ENCODE results near the gene RNASE9. TPM values are rescaled to one million over a fixed set of nuclear protein-coding genes. Genes with fewer than 3 reads are reported as not detected.

The RNASE9 gene
- total RNA-seq (2022) (not detected in 2 replicates), Bru-seq, nascent RNA (not detected), BruChase-seq, experiment 1, labeled RNA remaining after a 6-hour chase (not detected), BruChase-seq, experiment 2, labeled RNA remaining after a 2-hour chase (not detected)
- long read RNA-seq, result 0 reads

GRCh38 chr14:20560961-20561360 is at the start of gene RNASE9:
Gene RNASE9, minus strand, starts transcription at chr14:20561047.
- DNase-seq, result no peak
- Mint-ChIP-seq H3K4me3 (ENCODE audit: low read depth, unreplicated experiment) (no peak within 1 kb of the TSS), H3K27me3 (ENCODE audit: unreplicated experiment) (peaks cover 39% of the 10 kb centered on the region), H3K9me3 (ENCODE audit: low read depth, unreplicated experiment) (no peaks in the 10 kb centered on the region), H3K36me3 (ENCODE audit: insufficient read depth, unreplicated experiment) (no peaks in the 10 kb centered on the region), H3K27ac (ENCODE audit: unreplicated experiment) (no peak within 1 kb of the TSS), H3K4me1 (ENCODE audit: low read depth, unreplicated experiment) (no peaks in the 10 kb centered on the region)
- CTCF ChIA-PET, result no interaction called here
- intact Hi-C loops (cut with micrococcal nuclease; ENCODE audit: unreplicated experiment), result no loop called here
- BruUV-seq (replicated peaks), result no TSS peak
- no peak for TF ChIP-seq CTCF (IDR thresholded peaks at IDR 0.05; ENCODE audit: unreplicated experiment)

GRCh38 chr14:20610002-20610765 is 49.3 kb upstream of the RNASE9 start:
- intact Hi-C loops (cut with micrococcal nuclease; ENCODE audit: unreplicated experiment), result loop anchor here (5.0 kb wide), 1 partner anchor 72 kb away; the partner anchor contains the start of gene RNASE4
- Mint-ChIP-seq H3K9me3 (ENCODE audit: low read depth, unreplicated experiment) (no peaks in the 10 kb centered on the region), H3K4me3 (ENCODE audit: low read depth, unreplicated experiment) (no peak overlapping the region), H3K36me3 (ENCODE audit: insufficient read depth, unreplicated experiment) (no peaks in the 10 kb centered on the region), H3K4me1 (ENCODE audit: low read depth, unreplicated experiment) (no peaks in the 10 kb centered on the region), H3K27ac (ENCODE audit: unreplicated experiment) (no peak overlapping the region), H3K27me3 (ENCODE audit: unreplicated experiment) (no peaks in the 10 kb centered on the region)
- no TSS peak for BruUV-seq (replicated peaks)
- CTCF ChIA-PET, result interaction anchor here (0.7 to 2.0 kb wide), 5 partner anchors 81 to 426 kb away, joined by 3 to 11 read pairs (median 3); partner anchors contain the start of genes PARP2 and PIP4P1
- DNase-seq, result peak; percentile 90
- no peak for TF ChIP-seq CTCF (IDR thresholded peaks at IDR 0.05; ENCODE audit: unreplicated experiment)

GRCh38 chr14:20609215-20610001 is 48.6 kb upstream of the RNASE9 start:
- no TSS peak for BruUV-seq (replicated peaks)
- Mint-ChIP-seq H3K4me3 (ENCODE audit: low read depth, unreplicated experiment) (no peak overlapping the region), H3K27ac (ENCODE audit: unreplicated experiment) (no peak overlapping the region), H3K9me3 (ENCODE audit: low read depth, unreplicated experiment) (no peaks in the 10 kb centered on the region), H3K36me3 (ENCODE audit: insufficient read depth, unreplicated experiment) (no peaks in the 10 kb centered on the region), H3K4me1 (ENCODE audit: low read depth, unreplicated experiment) (no peaks in the 10 kb centered on the region), H3K27me3 (ENCODE audit: unreplicated experiment) (no peaks in the 10 kb centered on the region)
- peak; percentile 78 for TF ChIP-seq CTCF (IDR thresholded peaks at IDR 0.05; ENCODE audit: unreplicated experiment)
- CTCF ChIA-PET, result interaction anchor here (1.3 to 2.0 kb wide), 4 partner anchors 81 to 366 kb away, joined by 3 to 11 read pairs (median 3); partner anchors contain the start of genes PARP2 and PIP4P1
- peak; percentile 71 for DNase-seq
- intact Hi-C loops (cut with micrococcal nuclease; ENCODE audit: unreplicated experiment), result loop anchor here (1.0 to 5.0 kb wide), 6 partner anchors 73 to 282 kb away; partner anchors contain the start of genes APEX1, PNP and RNASE4

- intact Hi-C loops (cut with micrococcal nuclease; ENCODE audit: unreplicated experiment), result loop anchor here (1.0 to 5.0 kb wide), 5 partner anchors 76 to 281 kb away; partner anchors contain the start of genes APEX1 and PNP
- no peak for TF ChIP-seq CTCF (IDR thresholded peaks at IDR 0.05; ENCODE audit: unreplicated experiment)
- Mint-ChIP-seq H3K9me3 (ENCODE audit: low read depth, unreplicated experiment) (no peaks in the 10 kb centered on the region), H3K27ac (ENCODE audit: unreplicated experiment) (no peak overlapping the region), H3K36me3 (ENCODE audit: insufficient read depth, unreplicated experiment) (no peaks in the 10 kb centered on the region), H3K4me3 (ENCODE audit: low read depth, unreplicated experiment) (no peak overlapping the region), H3K27me3 (ENCODE audit: unreplicated experiment) (no peaks in the 10 kb centered on the region), H3K4me1 (ENCODE audit: low read depth, unreplicated experiment) (no peaks in the 10 kb centered on the region)
- CTCF ChIA-PET, result interaction anchor here (2.0 kb wide), 1 partner anchor 265 kb away, joined by 11 read pairs; the partner anchor contains the start of gene PARP2
- no TSS peak for BruUV-seq (replicated peaks)
- DNase-seq, result no peak
Measured at GRCh38 chr14:20608383-20609110, 47.7 kb upstream of the RNASE9 start.

Measured in Calu3 (cell line).